ENCODE data around the gene CABP7.
A peak's percentile ranks its signal among the peaks of the same experiment; 100 is the strongest.
"Not testable (repeated sequence)": the region's sequence is repeated elsewhere in the genome, so short reads cannot be mapped to it uniquely, and the experiment has no call there.

The CABP7 gene

DNA sequence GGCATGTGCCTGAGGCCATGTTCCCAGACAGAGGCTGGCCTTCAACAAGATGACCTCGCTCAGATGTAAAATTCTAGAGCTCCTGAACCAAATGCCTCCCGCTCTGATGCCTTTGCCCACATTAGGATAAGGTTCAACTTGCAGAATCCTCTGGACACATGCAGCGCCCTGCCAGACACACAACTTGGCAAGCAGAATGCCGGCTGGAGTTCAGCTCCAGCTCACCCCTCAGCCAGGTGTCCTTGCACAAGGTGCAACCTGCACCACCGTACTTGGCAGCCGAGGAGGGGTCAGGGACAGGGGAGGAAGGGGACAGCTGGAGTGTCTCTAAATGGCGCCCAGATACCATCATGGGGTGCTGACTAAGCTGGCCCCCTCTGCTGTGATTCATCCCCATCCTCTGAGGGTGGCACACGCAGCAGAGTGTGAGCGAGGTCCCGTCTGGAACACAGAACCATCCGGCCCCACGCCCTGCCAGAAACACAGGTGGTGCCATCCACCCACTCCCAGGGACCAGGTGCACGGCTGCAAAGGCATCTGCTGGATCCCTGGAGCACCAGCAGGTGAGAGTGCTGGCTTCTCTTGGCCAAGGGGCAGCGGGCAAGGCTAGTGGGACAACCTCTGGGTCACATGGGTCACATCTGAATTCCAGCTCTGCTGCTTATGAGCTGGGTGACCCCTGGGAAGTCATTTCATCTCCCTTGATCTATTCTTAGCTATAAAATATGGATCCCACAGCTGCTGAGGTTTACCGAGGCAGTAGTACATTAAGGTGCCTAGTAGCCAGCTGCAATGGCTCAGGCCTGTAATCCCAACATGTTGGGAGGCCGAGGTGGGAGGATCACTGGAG, 34.2 kb downstream of the CABP7 start:
- TF ChIP-seq POLR2A (IDR thresholded peaks at IDR 0.05; ENCODE audit: low read depth, low read length): no peak
- no peak for FAIRE-seq
- no peak for DNase-seq (ENCODE audit: insufficient read length, low spot score)

DNA sequence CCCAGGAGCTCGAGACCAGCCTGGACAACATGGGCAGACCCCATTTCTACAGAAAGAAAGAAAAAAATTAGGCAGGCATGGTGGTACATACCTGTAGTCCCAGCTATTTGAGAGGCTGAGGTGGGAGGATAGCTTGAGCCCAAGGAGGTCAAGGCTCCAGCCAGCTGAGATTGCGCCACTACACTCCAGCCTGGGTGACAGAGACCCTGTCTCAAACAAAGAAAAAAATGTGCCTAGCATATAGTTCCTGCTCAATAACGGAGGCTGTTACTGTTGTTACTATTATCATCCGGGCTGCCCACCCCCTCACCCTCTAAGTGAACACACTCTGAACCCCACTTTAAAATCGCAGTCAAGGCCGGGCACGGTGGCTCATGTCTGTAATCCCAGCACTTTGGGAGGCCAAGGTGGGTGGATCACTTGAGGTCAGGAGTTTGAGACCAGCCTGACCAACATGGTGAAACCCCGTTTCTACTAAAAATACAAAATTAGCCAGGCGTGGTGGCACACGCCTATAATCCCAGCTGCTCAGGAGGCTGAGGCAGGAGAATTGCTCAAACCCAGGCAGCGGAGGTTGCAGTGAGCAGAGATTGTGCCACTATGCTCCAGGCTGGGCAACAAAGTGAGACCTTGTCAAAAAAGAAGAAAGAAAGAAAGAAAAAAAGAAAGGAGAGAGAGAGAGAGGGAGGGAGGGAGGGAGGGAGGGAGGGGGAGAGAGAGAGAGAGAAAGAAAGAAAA, 35.0 kb downstream of the CABP7 start:
- not testable (repeated sequence) for FAIRE-seq; DNase-seq (ENCODE audit: insufficient read length, low spot score)

DNA sequence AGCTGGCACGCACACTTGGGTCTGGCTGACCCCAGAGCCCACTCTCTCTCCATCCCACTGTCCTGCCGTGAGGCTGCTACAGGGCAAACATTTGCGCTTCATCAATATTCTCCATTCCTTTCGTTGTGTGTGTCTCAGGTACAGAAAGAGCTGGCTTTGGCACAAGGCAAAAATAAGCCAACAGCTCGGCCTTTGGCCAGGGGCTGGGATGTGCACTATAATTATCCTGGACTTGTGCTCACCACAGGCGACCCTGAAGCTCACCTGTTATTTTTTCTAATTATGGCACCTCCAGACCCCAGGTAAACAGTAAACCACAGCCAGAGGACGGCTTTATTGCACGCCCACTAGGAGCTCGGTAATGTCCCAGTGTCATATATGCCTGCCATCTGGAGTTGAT, 36.1 kb downstream of the CABP7 start:
- FAIRE-seq (no peak), DNase-seq (ENCODE audit: insufficient read length, low spot score) (no peak)
- TF ChIP-seq POLR2A (IDR thresholded peaks at IDR 0.05; ENCODE audit: low read depth, low read length): no peak

DNA sequence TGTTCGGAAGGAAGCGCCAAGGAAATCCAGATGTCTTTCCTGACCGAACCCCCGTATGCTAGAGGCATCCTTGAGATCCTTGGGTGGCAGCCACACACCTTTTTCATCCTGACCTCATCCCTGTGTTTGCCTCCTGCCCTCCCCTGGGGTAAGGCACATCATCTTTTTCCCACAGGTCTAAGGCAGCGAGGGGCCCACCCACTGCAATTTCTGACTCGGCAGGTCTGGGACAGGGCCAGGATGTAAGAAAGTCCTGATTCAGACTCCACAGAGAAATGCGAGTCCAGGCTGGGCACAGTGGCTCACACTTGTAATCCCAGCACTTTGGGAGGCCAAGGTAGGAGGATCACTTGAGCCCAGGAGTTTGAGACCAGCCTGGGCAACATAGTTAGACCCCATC, 36.5 kb downstream of the CABP7 start:
- TF ChIP-seq POLR2A (IDR thresholded peaks at IDR 0.05; ENCODE audit: low read depth, low read length): no peak
- DNase-seq (ENCODE audit: insufficient read length, low spot score) (no peak), FAIRE-seq (no peak)

DNA sequence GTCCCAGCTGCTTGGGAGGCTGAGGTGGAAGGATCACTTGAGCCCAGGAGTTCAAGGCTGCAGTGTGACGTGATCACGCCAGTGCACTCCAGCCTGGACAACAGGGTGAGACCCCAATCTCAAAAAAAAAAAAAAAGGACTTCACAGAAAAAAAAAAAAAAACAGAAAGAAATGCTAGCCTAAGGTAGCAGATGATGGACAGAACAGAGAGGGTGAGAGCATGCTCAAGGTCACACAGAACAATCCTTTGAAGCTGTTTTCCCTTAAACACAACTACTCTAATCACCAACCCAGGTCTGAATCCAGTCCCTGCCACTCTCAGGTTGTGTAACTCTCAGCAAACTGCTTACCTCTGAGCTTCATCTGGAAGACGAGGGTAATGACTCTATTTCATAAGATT, 37.3 kb downstream of the CABP7 start:
- TF ChIP-seq POLR2A (IDR thresholded peaks at IDR 0.05; ENCODE audit: low read depth, low read length): no peak
- FAIRE-seq: no peak
- DNase-seq (ENCODE audit: insufficient read length, low spot score): no peak

DNA sequence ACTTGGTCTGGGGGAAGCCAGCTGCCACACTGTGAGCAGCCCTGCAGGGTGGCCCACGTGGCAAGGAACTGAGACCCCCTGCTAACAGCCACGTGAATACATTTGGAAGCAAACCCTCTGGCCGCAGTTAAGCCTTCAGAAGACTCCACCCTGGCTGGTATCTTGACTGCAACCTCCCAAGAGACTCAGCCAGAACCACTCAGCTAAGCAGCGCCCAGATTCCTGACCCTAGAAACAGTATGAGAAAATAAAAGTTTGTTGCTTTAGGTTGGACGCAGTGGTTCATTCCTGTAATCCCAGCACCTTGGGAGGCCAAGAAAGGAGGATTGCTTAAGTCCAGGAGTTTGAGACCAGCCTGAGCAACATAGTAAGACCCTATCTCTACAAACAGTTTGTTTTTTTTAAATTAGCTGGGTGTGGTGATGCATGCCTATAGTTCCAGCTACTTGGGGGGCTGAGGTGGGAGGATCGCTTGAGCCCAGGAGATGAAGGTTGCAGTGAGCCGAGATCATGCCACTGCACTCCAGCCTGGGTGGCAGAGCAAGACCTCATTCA, 38.3 kb downstream of the CABP7 start:
- no peak for DNase-seq (ENCODE audit: insufficient read length, low spot score)
- no peak for FAIRE-seq
- no peak for TF ChIP-seq POLR2A (IDR thresholded peaks at IDR 0.05; ENCODE audit: low read depth, low read length)

DNA sequence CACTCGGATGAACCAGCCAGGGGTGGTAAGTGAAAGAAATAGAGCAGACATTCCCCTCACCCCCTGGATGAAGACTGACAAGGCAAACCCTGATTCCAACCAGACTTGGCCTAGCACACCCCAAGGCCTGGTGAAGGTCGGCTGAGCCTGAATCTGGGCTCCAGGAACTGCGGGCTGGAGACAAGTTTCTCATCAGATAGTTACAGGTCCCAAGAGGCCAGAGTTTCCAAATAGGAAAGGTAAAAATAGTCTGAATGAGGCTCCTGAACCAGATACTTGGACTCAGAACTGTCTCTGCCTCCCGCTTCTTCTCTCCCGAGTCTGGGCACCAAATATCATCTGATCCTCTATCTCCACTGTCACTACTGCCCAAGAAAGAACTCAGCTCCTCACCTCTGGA, 39.2 kb downstream of the CABP7 start:
- no peak for DNase-seq (ENCODE audit: insufficient read length, low spot score)
- no peak for FAIRE-seq
- no peak for TF ChIP-seq POLR2A (IDR thresholded peaks at IDR 0.05; ENCODE audit: low read depth, low read length)

DNA sequence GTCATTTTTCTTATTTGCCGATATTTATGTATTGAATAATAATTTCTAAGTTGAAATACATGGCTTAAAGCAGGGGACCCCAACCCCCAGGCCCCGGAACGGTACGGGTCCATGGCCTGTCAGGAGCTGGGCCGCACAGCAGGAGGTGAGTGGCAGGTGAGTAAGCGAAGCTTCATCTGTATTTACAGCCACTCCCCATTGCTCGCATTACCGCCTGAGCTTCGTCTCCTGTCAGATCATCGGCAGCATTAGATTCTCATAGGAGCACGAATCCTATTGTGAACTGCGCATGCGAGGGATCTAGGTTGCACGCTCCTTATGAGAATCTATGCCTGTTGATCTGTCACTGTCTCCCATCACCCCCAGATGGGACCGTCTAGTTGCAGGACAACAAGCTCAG, 42.5 kb downstream of the CABP7 start:
- TF ChIP-seq POLR2A (IDR thresholded peaks at IDR 0.05; ENCODE audit: low read depth, low read length): no peak
- DNase-seq (ENCODE audit: insufficient read length, low spot score) (no peak), FAIRE-seq (no peak)

DNA sequence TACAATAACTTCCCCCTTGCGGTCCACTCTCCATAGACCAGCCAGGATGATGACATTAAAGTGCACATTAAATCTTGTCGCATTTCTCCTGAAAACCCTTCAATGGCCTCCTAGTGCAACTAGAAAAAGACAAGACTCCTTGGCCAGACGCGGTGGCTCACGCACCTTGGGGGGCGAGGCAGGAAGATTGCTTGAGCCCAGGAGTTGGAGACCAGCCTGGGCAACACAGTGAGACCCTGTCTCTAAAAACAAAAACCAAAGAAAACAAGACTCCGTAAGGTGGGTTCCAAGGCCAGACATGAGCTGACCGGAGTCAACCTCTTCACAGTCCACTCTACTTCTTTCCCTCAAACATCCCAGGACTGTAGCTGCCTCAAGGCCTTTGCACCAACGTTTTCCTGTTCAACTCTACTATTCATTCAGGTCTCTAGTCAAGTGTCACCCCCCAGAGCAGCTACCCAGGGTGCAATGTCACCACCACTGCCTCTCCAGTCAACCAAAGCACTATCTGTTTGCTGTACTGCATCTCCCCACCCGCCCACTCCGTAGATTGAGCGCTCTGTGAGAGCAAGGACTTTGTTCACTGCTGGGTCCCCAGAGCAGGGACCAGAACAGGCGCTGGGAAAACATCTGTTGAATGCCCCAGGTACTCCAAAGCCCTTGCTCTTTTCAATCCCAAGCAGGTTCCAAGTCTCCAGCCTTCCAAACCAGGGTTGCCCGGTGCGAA, 46.3 kb downstream of the CABP7 start:
- FAIRE-seq: no peak
- DNase-seq (ENCODE audit: insufficient read length, low spot score): no peak
- no peak for TF ChIP-seq POLR2A (IDR thresholded peaks at IDR 0.05; ENCODE audit: low read depth, low read length)

DNA sequence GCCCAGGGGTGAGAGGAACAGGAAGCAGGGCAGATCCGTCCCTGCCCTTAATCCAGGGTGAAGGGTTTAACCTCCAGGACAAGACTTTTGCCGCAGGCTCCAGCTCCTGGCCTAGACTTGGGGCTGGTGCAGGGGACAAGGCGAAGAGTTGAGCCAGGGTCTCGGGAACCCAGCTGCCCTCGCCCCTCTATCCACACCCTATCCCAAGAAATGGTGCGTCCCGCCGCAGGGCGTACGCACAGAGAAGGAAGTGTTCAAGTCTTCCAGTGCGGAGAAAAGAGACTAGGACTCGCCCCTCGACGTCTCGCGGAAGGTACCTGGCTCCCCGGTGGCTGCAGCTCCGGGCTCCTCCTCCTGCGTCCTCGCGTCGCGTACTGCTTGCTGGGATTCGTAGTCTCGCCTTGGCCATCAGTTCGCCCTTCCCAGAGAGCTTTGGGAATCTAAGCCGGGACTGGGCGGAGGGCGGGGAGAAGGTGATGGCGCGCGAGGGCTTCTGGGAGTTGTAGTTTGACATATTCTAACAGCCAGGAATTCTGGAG, 46.9 kb downstream of the CABP7 start, which contains the start of gene ZMAT5:
ZMAT5 (minus strand) TSS at position 376 of the 539 bp plus-strand sequence. CDS start 18,463 bp downstream, outside the sequence.
- peak; percentile 91 for DNase-seq (ENCODE audit: insufficient read length, low spot score)
- peak; percentile 65 for TF ChIP-seq POLR2A (IDR thresholded peaks at IDR 0.05; ENCODE audit: low read depth, low read length)
- peak; percentile 41 for FAIRE-seq

DNA sequence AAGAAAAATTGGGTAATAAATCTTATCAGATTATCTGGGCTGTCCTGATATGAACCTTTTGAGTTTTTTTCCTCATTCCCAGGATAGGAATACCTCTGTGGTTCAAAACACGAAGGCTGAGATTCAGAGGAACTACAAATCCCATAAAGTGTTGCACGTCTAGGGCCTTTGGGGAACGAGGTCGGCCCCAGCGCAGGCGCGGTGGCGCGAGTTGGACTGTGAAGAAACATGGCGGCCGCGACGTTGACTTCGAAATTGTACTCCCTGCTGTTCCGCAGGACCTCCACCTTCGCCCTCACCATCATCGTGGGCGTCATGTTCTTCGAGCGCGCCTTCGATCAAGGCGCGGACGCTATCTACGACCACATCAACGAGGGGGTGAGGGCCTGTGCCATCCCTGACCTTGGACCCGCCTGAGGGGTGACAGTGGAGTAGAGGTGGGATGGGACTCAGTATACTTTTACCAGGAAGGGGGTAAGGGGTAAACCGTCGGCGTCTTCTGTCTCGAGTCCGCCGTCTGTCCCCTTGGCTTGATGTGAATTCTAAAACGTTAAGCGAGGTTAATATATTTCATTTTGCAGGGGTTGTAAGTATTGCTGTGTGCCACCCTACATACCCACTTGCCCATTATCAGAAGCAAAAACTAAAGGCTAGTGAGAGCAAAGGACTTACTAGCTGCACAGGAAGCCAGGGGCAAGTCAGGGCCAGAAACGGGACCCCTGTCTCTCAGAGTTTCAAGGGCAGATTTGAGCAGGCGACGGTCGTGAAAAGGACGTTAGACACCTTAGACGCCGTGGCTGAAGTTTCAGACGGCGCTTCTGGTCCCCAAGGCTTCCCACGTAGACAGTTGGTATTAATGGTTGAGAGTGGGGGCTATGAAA, 47.6 kb downstream of the CABP7 start, which contains the start of gene UQCR10:
UQCR10 (plus strand) TSS at position 199 of the 881 bp plus-strand sequence; CDS start at position 229, 30 bp downstream.
- DNase-seq (ENCODE audit: insufficient read length, low spot score) (peak; percentile 62), FAIRE-seq (no peak)
- peak; percentile 59; the same call in 1 of the 2 replicates for TF ChIP-seq POLR2A (IDR thresholded peaks at IDR 0.05; ENCODE audit: low read depth, low read length)

DNA sequence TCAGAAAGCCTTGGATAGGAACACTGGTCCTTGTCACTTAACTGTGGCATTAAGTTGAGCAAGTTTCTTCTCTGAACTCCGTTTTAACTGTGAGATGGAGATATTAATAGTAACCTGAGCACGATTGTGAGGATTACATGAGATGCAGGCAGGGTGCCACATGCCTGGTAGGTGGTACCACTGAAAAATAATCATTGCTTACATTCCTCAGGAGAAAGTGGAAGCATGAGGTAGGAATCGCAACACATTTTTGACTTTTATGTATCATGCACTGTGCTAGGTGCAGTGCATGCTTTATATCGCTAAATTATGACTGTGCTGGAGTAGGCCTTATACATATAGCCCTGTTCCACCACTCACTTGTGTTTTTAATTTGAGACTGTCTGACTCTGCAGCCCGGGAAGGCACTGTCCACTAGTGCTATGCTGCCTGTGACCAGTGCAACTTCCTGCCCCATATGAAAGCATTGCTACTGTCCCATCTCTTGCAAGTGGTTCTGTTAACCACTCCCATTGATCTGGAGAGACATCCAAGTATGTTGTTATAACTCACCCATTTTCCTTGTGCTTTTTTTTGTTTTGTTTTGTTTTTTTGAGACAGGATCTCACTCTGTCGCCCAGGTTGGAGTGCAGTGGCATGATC, 48.4 kb downstream of the CABP7 start:
- DNase-seq (ENCODE audit: insufficient read length, low spot score) (no peak), FAIRE-seq (no peak)
- no peak for TF ChIP-seq POLR2A (IDR thresholded peaks at IDR 0.05; ENCODE audit: low read depth, low read length)

All from H54 (cell line).